HS-5 (cell line): Measurements from ENCODE around the gene PTPRH.

ENCODE experiments used
- DNase-seq: peaks from one replicate; pipeline ENCODE4 v3.0.0-alpha.2; 2012; ENCODE audit warnings: low read depth

Gene PTPRH, protein sequence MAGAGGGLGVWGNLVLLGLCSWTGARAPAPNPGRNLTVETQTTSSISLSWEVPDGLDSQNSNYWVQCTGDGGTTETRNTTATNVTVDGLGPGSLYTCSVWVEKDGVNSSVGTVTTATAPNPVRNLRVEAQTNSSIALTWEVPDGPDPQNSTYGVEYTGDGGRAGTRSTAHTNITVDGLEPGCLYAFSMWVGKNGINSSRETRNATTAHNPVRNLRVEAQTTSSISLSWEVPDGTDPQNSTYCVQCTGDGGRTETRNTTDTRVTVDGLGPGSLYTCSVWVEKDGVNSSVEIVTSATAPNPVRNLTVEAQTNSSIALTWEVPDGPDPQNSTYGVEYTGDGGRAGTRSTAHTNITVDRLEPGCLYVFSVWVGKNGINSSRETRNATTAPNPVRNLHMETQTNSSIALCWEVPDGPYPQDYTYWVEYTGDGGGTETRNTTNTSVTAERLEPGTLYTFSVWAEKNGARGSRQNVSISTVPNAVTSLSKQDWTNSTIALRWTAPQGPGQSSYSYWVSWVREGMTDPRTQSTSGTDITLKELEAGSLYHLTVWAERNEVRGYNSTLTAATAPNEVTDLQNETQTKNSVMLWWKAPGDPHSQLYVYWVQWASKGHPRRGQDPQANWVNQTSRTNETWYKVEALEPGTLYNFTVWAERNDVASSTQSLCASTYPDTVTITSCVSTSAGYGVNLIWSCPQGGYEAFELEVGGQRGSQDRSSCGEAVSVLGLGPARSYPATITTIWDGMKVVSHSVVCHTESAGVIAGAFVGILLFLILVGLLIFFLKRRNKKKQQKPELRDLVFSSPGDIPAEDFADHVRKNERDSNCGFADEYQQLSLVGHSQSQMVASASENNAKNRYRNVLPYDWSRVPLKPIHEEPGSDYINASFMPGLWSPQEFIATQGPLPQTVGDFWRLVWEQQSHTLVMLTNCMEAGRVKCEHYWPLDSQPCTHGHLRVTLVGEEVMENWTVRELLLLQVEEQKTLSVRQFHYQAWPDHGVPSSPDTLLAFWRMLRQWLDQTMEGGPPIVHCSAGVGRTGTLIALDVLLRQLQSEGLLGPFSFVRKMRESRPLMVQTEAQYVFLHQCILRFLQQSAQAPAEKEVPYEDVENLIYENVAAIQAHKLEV

DNA sequence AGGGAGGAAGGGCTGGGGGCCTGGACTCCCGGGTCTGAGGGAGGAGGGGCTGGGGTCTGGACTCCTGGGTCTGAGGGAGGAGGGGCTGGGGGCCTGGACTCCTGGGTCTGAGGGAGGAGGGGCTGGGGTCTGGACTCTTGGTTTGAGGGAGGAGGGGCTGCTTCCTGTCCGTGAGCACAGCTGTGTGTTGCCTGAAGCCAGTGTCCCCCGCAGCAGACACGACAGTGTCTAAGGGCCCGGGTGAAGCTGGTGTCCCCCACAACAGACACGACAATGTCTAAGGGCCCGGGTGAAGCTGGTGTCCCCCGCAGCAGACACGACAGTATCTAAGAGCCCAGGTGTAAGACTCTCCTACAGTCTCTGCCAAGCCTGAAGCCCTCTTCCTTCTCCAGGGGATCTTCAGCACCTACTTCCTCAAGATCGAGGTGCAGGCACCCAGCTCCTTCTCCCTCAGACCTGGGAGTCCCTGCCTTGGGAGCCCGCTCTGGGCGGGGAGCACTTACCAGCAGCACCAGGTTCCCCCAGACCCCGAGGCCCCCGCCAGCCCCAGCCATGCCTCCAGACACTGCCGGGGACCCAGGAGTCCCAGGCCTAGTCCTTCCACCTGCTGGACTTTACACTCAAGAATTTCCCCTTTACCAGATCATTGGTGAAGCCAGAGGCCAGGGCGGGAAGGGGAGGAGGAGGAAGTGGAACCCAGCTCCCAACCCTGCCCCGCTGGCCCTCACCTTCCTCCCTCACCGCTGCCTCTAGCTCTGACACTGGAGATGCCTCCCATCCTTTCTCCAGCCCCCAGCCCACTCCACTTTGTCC lies at the start of gene PTPRH:
TSS of gene PTPRH (minus strand) at position 622 of the 813 bp plus-strand sequence. CDS start at position 554, 68 bp downstream.
- DNase-seq = no peak

DNA sequence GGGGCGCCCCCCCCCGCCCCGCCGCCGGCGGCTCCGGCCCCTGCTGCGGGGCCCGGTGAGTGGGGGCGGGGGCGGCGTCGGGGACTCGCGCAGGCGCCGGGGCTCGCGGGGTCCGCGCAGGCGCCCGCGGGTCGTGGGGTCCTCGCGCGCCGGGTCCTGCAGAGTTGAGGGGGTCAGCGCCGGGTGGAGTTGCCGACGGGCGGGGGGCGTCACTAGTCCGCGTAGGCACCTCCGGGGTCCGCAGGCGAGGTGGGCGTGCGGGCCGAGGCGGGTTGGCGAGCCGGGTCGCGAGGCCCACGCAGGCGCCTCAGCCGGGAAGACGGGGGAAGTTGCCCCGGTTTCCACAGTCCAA lies 49.2 kb upstream of the PTPRH start:
- DNase-seq = no peak

DNA sequence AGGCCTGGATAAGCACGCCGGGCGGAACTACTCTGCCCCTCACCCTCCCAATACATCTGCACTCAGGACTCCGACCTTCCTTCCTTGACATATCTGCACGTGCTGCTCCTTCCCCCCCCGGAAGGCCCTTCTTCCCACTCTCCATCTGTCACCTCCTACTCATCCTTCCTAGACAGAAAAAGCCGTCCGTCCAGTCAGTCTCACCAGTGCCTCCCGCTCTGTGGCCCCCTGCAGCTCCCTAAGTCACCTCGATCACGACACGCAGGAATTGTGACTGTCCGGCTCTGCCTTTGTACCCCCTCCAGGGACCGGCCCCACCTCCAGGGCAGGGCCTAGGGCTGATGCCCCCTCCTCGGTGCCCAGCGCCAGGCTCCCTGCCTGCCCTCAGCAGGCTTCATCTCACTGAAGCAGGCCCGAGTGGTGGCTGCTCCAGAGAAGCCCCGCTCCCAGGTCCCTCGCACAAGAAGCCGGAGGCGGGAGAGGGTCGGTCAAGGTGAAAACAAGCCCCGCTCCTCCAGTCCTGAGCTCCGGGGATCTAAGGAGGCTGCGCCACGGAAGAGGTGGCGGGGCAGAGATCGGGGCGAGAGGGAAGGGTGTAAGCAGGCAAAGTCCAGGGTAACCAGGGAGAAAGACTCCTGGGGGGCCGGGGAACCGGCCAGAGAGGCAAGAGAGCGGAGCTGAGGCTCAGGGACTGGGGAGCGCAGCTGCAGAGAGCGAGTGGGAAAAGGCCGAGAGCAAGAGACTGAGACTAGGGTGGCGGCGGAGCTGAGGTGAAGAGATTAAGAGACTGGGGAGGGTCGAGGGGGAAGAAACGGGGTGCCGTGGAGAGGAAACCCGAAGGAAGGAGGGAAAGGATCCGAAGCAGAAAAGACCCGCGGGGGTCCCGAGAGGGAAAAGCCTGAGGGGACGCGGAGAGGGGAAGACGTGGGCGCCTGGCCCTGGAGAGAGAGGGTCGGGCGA lies 48.4 kb upstream of the PTPRH start:
- no peak for DNase-seq

DNA sequence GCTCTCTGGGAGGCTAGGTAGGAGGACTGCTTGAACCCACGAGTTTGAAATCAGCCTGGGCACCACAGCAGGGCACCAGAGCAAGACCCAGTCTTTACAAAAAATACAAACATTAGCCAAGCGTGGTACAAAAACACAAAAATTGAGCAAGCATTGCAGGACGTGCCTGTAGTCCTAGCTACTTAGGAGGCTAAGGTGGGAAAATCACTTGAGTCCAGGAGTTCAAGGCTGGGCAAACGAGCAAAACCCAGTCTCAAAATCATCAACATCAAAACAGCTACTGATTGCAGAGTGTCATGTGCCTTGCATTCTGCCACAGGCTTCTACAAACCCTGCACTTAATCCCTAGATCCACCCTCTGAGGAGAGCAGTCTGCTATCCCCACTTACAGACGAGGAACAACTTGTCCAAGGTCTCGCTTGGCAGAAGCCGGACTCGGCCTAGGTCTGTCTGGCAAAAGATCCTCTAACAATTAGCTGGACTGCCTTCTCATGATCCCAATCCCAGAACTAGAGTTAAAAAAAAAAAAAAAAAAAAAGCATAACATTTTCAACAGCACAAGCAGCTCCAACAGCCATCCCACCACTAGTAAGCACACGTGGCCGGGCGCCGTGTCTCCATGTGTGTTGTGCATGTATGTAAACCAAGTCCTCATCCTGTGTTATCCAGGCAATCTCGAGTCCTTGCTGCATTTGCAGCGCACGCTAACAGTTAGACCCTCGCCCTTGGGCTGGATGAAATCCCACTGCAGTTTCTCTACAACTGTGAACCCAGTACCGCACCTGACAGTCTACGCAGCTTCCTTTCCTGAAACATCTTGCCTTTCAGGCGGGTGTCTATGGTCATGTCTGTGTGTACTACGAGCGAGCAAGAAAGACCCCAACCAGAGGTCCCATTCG lies 47.5 kb upstream of the PTPRH start:
- DNase-seq = no peak

DNA sequence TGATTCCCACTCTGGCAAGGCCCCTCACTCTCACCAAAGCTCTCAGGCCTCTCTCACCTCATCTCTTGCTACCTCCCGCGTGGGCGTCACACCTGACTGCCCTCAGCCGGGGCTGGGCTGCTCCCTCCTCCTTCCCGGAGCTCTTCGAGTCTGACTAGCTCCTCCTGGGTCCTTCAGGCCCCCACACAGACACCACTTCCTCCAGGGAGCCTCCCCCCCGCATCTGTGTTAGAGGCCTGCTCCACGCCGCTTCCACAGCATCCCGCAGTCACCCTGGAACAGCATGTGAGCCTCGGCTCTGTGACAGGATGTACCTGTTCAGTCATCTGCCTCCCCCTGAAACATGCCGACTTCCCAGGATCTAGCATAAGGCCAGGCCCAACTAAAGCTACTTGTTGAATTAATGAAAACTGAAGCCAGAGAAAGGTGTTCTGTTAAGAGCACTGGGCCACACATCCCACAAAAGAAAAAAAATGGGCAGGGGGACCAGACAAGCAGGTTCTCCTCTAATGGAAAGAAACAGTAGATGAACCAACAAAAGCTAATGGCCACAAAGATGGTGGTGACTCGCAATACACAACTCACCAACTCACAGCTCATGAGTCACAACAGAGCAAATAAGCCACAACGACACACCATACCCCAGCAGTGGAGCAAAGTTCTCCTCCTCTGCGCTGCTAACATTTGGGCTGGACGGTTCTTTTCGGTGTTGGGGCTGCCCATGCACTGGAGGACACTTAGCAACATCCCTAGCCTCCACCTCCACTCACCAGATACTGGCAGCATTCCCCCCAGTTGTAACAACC lies 46.5 kb upstream of the PTPRH start:
- DNase-seq = no peak

DNA sequence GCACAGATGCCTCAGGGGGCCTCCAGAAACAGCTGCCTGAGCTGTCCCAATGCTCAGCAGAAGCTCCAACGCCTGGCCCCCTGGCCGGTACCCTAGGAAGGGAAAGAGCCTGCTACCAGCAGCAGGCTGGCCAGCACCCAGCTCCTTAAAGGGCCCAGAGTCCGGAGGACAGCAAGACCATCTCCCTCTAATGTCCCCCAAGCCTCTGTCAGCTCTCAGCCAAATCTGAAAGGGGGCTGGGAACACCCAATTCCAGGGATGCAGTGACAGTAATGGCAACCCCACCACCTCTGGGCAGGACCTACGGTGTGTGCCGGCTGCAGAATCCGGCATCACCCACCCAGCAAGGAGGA lies 45.3 kb upstream of the PTPRH start:
- no peak for DNase-seq

DNA sequence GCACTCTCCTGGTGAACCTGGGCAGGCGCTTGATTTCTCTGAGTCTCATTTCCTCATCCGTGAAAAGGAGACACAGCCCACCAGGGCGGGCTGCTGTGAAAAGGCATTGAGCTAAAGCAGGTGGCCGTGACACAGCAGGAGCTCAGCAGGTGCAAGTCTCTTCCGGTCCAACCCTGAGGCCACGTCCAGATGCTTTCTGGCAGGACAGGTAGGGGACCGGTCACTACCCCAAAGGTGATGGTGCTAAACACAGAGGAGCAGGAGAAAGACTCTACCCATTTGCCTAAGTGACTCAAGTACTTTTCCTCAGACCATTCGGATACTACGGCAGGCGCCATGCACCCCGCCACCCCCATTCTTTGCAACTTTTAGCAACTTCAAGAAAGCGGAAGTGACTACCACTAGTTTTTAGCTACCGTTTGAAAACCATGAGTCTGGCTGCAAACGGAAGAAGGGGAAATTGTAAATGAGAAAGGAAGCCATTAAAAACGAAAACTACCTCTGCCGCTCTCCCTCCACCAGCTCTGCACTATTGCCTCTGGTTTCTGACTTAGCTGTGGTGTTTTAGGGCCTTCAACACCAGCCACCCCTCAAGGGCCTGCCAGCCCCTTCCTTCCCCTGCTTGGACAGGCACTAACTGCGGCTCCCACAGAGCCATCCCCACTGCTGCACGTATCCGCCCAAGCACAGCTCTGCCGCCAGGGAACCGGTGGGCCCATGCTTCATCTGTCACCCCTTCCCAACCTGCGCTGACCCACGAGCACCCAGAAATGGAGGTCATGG lies 44.7 kb upstream of the PTPRH start:
- no peak for DNase-seq

DNA sequence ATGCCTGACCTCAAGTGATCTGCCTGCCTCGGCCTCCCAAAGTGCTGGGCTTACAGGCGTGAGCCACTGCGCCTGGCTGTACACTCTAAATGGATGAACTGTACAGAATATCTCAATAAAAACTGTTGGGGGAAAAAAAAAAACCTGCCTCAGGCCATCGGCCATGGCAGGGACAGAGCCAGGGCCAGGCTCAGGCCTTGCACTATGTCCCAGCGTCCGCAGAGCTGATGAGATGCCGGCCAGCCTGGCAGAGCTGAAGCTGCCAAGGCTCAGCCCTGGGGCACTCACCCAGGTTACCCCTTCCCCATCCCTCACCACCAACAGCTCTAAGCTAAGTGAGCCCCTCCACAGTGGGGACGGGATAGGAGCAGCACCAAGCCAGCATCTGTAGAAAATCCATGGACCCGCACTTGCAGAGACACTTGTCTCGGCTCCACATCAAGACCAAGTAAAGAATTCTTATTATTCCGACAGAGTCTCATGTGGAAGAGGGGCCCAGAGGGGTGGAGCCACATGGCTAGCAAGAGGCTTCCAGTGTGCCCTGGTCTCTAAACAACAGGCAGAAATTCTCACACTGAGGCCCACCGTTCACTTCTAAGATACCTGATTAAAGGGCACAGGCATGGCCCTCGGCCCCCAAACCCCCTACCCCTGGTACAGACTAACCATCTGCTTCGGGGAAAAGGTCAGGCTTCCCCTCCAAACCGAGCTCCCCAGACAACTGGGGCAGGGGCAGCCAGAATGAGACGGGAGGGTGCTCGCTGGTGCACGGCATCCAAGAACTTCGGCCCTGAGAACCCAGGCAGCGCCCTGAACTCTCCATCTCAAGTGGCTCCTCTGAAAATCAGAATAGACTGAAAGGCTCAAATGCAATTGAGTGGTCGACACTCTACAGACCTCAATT lies 43.7 kb upstream of the PTPRH start:
- DNase-seq = no peak

DNA sequence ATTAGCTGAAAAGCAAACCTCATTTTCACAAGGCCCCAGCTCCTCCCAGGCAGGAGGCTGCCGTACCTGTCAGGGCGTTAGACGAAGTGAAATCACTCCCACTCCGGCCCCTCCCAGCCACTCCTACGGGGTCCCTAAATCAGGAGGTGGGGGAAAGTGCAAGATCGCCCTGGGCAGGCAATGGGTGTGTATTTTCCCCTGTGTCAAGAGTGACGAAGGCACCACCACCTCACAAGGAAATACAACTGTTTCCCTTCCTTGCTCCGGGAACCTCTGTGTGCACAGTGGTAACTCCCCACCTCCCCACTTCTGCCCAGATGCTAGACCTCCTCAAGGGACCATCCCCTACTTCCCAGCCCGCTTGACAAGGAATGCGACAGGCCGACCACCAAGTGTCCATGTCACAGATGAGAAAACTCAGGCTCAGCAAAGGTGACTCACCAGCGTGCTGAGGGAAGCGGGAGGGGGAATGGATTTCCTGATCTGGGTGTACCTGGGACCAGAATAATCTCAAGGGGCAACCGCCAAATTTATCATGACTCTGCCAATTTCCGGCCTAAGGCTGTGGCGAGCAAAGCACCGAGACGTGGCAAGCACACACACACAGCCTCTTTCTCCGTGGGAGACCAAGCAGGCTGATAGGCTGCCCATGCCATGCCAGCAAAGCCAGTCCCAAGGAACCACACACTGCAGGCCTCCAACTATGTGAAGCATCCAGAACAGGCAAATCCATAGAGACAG lies 42.2 kb upstream of the PTPRH start:
- DNase-seq = no peak

DNA sequence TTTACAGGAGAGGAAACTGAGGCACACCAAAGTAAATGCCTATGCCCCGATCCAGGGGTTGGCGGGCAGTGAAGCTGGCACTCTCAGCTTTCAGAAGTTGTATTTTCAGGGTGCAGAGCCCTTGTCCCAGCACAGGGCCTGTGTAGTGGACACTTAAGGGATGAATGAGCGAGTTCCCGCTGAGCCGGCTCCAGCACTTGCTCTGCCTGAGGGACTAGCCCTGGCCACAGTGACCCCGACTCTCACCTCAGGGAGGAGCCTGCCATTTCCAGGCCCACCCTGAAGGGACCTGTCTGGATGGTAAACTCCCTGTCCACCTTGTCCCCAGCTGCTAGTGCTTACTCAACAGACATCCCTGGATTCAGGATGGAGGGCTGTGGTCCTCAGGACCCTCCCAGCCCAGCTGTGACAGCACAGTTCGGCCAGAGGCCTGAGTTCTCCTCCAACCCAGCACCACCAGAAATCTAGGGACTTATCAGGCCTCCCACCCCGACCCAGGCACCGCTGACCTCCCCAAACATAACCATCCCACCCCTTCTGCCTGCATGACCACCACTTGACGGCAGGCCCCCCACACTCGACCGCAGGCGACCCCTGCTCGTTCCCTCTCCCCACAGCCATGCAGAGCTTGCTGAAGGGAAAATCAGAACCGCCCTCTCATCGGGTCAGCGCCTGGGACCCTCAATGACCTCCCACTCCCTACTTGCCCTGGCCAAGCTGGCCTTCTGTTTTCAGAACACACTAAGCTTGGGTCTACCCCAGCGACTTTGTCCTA lies 41.1 kb upstream of the PTPRH start:
- no peak for DNase-seq

DNA sequence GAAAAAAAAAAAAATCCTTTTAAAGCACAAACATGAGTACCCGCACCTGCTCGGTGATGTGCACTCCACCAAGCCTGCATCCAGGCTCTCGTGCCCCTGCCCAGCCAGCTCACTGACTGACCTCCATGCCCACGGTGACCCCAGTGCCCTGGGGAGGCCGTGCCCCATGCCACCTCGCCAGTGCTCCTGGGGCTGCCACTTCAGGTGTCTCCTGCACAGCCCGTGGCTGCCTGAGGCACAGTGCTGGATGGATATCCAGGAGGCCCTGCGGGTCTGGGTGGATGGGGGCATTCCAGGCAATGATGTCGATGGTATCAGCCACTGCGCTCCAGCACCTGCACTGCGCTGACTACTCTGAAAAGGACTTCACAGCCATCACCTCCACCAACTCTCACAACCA lies 40.5 kb upstream of the PTPRH start:
- no peak for DNase-seq

DNA sequence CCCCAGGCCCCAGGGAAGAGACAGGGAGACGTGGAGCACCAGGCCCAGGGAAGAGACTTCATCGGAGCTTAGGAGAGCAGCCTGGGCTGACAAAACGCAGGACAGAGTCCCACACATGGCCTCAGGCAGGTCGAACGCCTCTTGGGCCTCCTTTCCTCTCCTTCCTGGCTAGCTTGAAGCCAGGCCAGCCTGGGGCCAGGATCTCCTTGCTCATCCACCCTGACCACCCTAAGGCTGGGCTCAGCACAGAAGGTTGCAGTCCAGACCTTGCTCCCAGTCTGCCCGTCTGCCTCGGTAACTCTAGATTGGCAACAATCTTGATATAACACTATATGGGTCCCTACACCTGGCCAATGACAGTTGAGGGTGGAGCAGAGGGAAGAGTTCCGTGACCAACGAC lies 39.4 kb upstream of the PTPRH start:
- no peak for DNase-seq

DNA sequence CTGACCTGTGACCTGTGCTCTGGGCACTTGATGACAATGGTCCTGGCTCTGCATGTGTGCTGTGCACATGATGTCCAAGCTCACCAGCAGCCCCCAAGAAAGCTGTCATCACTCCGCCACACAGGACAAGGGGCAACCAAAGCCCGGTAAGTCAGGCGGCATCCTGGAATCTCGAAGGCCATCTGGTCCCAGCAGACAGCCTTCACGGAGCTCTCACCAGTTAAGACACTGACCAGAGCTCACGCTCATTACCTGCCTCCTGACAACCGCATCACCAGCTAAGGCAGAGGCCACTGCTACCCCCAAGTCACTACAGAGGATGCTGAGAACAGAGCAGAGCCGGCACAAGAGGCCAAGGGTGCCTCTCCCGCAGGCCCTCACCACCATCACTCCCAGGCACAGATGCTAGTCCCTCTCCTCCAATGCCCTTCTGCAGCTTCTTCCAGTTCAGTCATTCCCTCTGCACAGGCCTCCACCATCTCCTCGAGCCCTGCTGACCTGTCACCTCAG lies 38.9 kb upstream of the PTPRH start:
- DNase-seq = no peak

DNA sequence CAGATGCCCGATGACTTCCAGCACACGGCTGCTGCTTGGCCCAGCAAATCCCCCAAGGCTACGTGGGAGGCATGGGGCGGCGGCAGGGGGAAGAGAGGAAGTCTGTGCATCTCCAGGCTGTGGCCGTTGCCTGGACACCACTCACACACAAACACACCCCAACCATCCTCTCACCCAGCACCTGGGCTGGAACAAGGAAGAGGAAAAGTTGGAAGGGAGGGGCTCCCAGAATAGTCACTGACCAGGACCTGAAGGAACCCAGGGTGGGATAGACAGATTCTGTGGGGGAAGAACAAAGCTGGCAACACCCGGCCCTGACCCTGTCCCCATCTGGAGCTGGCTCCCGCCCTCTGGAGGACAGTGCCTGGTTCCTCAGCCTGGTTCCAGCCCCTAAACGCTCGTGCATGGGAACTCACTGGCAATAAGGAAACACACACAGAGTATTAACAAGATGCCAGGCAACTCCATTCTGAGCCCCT lies 38.4 kb upstream of the PTPRH start:
- no peak for DNase-seq
